Stimulated activated CD4-positive, alpha-beta T cell treated with anti-CD3 and anti-CD28 coated beads, Interleukin-1b, Interleukin-23, amount 100 ng/mL, for 1 hour (primary cell): Measurements from ENCODE around the gene MAP4K4.

Experiments used
- DNase-seq, 2 donors: peaks; one replicate each; pipeline ENCODE4 v3.0.0-alpha.2; 2020; ENCODE audit warnings: low read depth in 2 of 2

The MAP4K4 gene

DNA sequence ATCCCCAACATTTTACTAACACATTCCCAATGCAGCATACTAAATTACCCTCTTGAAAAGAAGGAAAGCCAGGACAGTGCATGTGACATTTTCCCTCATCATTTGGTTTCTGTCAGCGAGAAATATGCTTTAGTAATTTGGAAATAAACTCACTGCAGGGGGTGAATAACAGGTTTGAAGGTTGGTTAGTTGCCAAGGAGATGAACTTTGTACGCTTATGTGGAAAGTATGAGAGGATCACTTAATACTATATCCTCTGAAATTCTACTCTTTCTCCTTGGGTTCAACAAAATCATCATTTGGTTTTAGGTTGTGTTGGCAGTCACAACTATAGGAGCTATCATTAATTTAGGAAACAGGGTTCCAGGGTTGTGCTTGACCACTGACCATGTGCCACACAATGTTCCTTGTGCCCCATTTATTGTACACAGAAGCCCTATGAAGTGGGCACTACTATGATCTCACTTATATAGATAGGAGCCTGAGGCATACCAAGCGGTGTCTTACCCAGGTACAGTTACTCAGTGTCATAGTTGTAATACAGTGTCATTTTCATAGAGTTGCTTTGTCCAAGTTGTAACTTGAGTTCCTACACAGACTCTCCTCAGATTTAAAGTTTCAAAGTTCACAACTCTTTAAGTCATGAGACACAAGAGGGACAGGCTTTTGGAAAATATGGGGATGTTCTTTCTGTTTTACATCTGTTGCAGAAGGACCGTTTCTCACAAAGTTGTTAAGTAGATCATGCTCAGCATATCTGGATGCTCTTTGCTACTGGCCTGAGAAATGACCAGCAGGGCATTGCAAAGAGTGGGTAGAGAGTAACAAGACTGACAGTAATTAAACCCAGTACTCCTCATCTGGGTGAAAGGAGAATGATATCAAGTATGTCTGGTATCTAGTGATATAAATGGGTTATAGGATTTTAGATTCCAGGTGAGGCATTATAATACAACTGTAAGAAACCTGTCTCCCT, 91.8 kb downstream of the MAP4K4 start:
- DNase-seq = no peak

DNA sequence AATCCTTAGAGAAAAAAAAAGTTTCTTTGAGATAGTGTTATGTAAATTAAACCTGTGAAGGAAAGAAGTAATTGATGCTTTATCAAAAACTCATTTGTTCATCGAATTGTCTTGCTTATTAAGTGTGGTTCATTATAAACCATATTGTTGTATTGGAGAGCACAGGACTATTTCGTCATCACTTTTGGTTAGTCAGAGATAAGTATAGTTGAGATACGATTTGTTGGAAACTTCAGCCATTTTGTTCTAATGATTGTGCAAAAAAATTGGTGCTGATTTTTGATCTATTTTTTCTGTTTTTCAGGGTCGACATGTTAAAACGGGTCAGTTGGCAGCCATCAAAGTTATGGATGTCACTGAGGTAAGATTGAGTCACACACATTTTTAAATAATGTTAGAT, 92.9 kb downstream of the MAP4K4 start:
- no peak for DNase-seq

DNA sequence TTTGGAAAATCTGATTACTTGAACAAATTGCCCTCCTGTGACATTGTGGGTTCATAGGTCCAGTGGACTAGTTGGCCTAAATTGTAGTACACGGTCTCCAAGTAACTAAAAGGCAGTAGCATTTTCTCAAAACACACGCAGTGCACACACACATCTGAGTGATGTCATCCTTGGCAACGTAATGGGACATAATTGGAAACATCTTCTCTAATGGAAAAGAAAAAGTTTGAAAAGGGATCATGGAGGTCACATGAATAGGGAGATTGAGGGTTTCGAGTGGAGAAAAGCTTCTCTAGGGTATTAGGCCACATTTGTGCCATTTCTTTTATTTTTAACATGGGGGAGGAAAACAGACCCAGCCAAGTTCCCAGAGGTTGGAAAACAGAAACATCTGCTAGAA, 93.3 kb downstream of the MAP4K4 start:
- no peak for DNase-seq

DNA sequence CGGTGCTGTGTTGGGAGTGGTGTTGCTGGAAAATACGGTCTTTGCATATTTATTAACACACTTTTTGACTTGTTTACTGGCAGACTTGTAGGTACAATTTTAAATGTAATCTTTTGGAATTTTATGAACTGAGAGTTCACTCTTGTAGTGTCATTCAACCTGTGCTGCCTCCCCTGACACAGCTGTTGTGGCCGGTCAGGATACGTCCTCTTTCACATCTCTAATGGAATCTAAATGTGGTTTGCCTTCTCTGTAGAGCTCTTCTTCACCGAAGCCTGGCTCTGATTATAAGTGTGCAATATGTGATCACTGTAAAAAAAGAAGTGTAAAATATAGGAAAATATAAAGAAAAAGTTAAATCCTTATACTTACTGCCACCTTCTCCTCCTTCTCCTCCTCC, 94.7 kb downstream of the MAP4K4 start:
- no peak for DNase-seq

DNA sequence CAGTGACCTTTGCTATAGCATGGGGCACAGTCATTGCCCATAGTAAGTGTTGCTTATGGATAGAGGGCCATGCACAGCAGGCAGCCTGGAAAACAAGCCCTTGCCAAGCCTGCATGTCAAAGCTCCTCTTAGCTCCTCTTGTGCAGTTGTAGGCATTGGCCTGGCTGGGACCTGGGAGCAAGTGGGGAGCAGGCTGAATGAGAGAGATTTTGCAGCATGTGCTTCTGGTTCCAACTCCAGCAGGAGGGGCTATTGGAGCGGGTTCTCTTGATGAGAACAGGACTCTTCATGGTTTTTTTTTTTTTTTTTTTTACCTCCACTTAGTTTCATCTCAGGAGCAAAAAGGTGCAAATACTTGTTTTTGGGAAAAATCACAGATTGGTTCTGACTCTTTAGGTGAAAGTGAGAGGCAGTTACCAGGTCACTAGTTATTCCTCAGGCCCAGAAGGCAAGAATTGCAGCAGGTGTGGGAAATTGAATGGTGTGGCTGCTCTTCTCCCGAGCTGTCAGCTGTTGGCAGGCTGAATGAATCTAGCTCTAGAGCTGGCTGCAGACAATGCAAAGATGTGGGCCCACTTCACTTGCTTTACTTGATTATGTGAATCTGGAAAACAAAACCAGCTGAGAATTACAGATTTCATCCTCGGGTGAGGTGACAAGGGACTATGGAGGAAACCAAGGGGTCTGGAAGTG, 95.9 kb downstream of the MAP4K4 start:
- DNase-seq = no peak

DNA sequence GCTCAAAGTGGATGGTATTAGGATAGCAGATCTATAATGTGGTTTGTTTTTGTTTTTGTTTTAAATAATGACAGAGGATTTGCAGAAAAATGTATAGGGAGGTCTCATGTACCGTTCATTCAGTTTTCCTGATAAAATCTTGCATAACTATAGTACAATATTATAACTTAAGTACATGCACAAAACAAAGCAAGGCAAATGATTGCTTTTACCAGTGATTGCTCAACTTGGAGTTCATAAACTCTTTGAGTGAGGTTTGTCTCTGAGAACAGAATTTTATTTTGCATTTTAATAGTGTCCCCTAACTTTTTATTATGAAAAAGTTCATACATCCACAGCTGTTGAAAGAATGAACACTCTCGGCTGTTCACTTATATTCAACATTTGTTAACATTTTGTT, 96.6 kb downstream of the MAP4K4 start:
- no peak for DNase-seq

DNA sequence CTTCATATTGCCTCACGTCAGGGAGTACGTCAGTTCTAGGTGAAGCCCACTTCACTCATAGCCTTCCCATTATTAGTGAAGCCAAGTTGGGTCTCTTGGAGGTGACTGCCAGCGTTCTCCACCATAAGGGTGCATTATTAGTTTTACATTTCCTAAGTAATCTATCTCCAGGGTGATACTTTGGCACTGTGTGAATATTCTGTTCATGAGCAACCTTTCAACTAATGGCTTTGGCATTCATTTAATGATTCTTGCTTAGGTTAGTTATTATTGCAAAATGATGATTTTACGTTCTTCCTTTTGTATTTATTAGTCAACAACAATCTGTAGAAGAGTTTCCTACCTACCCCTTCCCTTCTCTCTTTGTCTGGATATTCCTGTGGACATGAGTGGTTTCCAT, 97.5 kb downstream of the MAP4K4 start:
- DNase-seq = no peak

DNA sequence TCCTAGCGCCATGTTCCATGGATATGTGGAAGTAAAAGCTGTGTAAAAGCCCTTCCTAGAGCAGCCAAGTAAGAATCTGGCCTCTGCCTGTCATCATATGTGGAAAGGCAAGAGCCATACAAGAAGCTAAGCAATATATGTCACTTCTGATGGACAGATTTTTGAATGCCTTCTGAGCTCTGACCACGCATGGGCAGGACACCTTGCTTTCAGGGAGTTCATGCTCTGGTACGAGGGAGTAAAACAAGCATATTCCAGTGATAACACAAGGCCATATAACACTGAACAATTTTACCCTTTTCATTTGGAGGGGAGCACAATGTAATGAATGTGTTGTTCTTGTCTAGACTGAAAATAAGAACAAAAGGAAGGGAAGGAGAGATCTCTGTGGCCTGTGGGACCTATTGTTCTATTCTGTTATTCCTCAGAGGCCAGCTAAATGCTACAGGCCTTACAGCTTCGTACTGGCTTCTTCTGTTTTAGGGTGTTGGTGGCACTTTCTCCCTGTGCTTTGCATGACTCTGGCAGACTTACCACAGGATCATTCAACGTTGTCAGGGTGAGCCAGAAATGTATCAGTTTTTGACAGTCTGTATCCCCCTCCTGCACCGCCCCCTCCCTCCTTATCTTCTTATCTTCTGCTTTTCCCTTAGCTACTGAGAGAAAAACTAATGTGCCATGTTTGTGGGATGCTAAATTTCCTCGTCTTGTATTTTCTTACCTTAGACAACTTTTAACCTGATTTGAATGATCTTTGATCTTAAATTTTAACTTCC, 99.5 kb downstream of the MAP4K4 start:
- no peak for DNase-seq

DNA sequence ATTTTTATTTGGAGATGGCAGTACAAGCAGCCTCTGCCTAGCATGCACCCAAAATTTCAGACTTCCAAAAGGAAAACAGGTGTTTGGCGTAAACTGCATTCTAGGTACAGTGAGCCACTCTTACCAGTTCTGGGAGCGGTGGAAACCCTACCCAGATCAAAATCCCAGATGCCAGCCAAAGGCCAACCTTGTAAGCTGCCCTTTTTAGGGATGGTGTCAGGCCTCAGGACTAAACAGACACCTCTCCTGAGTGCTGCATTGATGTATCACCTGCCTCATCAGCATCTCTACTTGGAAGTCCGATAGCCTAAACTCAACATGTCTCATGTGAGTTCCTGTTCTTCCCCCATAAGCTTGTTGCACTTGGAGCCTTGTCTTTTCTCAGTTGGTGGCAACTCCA, 104.0 kb downstream of the MAP4K4 start:
- DNase-seq = no peak

DNA sequence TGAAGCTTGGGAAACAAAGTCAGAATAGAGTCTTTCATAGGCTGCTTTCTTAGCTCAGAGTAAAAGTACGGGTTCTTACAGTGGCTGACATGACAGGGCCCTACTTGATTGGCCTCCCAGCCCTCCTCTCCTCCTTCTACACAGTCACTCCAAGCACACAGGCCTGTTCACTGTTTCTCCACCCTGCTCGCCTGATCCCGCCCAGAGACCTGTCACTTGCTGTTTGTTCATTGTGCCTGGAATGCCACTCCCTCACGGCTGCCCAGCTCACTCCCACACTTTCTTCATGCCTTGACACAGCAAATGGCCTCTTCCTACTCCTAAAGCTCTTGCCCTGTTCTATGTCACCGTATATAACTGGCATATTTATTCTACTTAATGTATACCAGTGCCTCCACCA, 104.8 kb downstream of the MAP4K4 start:
- no peak for DNase-seq

DNA sequence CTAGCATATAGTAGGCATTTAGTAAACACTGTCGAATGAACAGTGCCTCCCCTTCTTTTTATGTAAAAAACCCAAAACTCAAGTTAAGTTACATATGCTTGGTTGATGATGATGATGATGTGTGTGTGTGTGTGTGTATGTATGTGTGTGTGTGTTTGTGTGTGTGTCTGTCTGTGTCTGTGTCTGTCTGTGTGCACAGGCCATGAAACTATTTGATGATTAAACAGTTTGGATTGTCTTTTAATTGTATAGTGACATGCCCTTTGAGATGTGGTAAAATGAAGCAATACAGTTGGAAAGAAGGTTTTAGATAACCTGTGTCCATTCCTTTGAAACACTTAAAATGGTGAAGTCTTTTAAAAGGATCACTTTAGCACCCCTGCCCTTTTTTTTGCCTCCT, 105.6 kb downstream of the MAP4K4 start:
- no peak for DNase-seq

DNA sequence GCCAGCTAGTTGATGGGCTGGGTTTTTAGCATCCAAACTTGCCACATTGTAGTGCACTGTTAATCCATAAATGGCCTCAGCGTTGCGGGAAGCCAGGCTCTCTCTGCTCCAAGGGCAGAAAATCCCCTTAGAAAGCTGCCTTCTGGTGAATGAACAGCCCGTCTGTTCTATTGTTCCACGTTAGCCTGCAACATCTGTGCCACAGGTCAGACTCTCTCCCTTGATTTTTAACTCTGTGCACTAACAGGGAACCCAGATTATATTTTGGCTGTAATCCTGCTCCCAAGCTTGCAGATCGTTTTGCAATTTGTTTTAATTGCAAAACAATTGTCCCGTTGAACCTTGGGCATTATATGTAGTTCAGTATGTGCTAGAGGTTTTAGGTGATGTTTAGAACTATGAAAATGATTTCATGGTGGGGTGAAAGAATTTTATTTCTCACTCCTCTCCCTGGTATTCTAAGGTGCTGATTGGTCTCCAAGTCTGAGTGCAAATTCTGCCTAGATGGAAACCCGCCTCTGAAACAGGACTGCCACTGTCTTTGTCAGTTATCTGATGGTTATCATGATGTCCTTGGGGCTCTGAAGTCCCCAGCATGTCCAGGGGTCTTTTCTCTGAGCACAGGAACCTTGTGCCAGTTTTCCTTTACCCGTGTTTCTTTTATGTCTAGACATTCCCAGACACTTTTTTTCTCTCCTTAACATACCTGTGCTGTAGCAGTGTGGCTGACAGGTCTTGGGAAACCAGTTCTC, 106.6 kb downstream of the MAP4K4 start:
- no peak for DNase-seq

DNA sequence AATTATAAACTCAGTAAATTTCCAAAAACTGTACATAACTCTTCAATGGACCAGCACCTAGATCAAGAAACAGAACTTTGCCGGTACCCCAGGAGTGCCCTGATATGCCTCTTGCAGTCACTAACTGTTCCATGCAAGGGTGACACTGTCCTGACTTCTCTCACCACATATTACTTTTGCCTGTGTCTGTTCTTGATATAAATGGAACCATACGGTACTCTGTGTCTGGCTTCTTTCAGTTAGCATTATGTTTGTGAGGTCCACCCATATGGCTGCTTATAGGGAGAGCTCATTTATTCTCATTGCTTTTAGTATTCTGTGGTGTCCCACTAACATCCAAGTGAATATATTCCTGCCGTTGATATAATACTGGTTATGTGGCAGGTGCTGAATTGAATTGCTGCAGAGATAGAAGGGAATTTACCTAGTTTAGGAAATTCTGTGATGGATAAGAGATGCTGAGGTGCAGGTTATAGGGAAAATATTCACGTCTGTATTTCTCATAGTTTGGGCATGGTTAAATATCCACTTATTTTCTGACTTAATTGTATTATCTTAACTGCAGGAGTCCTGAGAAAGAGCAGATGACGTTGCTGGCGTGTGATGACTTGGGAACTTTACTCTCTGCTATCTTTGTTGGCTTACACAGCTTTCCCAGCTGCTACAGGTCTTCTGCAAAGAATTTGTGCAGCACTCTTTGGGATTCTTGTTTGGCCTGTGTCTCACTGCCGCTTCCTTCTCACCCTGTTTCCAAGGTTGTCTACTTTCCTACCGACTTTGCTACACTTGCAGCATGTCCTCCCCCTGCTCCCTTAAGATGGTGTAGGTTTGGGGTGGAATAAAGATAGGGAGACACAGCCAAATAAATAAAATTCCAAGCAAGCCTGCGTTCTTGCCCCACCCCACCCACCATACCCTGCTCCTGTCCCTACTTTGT, 107.9 kb downstream of the MAP4K4 start:
- DNase-seq = no peak

DNA sequence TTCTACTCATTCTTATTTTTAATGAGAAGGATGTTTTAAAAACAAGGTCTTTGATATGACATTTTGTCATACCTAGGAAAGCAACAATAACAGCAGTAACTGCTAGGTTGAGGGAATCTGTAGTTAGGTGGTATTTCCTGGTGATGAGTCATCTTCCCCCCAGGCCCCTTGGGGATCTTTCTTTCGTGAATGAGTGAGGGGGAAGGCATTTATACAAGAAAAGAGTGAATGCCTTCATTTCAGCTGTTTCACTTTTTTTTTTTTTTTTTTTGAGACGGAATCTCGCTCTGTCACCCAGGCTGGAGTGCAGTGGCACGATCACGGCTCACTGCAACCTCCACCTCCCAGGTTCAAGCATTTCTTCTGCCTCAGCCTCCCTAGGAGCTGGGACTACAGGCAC, 108.6 kb downstream of the MAP4K4 start:
- DNase-seq = no peak

DNA sequence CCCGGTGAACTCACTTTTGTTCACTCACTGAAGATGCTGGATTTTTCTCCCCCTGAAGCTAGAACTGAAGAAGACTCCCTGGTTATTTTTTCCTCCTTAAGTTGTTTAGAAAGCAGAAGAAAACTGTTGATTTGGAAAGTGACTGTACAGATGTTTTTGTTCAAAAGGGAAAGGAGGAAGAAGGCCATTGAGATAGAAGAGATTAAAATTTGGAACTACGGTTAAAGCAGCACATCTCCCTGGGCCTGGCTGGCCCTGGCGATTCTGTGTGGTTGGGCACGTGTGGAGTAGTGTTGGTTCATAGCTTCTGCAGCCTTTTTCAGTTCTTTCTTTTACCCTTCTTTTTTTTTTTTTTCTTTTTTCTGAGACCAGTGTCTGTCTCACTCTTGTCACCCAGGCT, 109.2 kb downstream of the MAP4K4 start:
- no peak for DNase-seq

DNA sequence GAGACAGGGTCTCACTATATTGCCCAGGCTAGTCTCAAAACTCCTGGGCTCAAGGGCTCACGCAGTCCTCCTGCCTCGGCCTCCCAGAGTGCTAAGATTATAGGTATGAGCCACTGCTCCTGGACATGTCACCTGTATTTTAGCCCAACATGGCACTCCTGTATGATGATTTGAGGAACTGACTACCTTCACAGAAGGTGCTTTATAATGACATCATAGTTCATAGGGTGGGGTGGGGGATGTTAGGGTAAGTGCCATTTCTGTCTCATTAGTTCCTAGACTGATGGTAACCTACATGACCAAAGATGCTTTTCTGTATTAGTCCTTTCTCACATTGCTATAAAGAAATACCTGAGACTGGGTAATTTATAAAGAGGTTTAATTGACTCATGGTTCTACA, 109.7 kb downstream of the MAP4K4 start:
- DNase-seq = no peak

DNA sequence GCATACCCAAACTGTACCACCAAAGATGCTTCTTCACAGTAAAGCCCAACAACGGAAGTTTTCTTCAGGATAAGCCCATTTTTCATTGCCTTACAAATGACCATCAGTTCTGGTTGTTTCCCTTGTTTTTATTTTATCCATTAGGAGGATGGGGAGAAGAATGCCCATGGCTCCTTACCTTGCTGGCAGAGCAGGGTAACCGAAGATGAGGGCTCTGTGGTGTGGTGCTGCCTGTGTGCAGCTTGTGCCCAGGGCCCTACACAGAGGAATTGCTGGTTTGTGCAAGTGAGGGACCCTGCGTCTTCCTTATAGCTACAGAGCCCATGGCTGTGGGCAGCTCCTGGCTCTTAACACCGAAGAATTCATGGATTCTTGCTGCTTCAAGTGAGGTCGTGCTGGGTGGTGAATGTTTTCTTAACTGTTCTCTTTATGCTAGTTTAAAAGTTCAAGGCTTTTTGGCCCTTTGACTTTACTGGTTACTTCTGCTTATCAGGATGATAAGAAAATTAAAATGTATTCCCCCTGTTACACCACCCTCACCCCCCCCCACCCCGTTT, 110.6 kb downstream of the MAP4K4 start:
- no peak for DNase-seq

DNA sequence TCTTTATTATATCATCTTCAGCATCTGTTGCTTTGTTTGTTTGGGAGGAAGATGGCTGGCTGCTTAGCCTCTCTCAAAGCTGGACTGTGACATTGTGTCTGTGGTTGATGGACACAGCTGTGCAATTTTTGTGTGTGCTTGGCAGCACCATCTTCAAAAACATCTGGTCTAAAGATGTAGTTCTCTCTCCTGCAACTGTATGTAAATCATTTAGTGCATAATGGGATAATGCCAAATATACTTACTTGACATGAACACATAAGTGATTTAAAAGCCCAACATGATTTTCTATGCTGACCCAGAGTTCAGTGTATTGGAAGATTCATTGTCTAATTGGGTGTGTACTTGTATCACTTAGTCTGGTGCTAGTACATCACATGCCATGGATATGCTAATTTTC, 112.2 kb downstream of the MAP4K4 start:
- no peak for DNase-seq

DNA sequence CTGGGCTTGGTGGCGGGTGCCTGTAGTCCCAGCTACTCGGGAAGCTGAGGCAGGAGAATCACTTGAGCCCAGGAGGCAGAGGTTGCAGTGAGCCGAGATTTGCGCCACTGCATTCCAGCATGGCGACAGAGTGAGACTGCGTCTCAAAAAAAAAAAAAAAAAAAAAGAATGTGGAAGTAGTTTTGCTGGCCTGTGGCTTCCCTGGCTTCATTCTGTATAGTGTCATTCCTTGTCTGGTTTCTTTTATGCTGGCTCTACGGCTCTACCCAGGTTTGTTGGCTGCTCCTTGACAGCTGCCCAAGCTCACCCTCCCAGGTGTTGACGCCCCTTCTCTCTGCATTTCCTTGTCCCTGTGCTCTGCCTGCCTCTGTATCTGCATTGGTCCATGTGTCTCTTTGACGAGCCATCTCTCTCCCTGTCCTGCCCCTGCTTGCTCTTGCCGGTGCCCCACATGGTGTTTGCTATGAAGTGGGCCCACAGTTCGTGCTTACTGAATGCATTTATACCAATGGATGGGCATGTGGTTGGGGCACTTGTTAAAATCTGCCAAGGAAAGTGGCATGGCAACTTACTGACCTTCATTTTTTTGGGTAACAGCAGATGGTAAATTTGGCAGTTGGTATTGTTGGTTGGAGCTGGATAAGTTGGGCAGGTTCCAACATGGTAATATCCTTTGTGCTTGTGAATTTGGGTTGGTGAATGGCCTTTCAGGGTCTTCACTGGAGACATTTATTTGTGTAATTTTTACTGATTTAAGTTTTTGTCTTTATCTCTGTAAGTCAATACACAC, 113.9 kb downstream of the MAP4K4 start:
- DNase-seq = no peak
